Measurements from ENCODE around the gene PIGP. TPM values are rescaled to one million over a fixed set of nuclear protein-coding genes. Genes with fewer than 3 reads are reported as not detected.

PIGP gene
- total RNA-seq: 22.9 and 26.9 TPM in 2 replicates

GRCh38 chr21:37072988-37073416 is at the start of gene PIGP, which contains the start of gene TTC3:
TSS of gene PIGP (minus strand) at chr21:37073071. CDS start at chr21:37072515, 556 bp downstream.
TSS of gene TTC3 (plus strand) at chr21:37073254. CDS start at chr21:37087258, 14,004 bp downstream.

Other genes with a start within 250 kb of the PIGP start
- 8.5 and 17.2 TPM in 2 replicates for gene HLCS, start 106.4 kb downstream of the PIGP start, total RNA-seq
- gene RIPPLY3, start 66.4 kb downstream of the PIGP start, total RNA-seq: 0.70 and 1.1 TPM in 2 replicates
- gene TTC3, start 183 bp upstream of the PIGP start, total RNA-seq: 67.3 and 87.6 TPM in 2 replicates
- gene VPS26C, start 194.3 kb upstream of the PIGP start, total RNA-seq: 33.0 and 38.0 TPM in 2 replicates

Data from airway epithelial cell (primary cell).